ENCODE measurements around the gene ARL8B.

The ARL8B gene

DNA sequence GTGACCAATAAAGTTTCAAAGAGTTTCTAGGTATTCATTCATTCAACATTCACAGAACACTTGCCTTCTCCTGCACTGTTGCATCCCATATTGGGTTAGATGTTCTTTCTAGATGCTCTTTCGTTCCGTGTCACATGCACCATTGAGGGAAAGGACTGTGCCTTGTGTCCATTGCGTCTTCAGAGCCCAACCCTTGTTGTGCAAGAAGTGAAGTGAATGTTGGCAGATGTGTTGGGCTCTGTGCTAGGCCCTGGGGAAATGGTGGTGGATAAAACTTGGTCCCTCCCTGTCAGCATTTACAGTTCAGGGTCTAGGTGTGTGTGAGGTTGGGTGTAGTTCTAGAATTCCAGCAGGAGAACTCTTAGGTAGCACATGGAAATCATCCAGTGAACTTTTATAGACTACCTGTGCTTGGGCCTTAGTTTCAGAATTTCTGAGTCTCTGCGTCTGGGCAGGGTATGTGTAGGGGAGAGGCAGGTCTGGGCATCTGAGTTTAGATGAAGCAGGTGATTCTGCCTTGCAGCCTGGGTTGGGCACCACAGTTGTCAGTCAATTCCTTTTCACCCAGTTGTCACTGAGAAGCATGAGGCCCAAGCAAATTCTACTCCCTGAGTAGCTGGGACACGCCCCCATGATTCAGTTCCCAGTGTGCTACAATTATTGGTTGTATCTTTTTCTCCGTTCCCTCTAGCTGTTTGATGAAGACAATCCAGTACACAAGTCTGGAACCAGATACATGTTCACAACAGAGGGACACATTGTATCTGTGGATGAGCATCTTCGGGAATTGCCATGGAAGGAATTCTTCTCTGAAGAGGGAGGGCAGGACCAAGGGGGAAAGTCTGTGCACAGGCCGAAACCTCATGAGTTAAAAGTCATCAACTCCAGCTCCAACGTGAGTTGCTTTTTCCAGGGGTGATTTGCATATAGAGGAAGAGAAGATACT, 90.8 kb downstream of the ARL8B start:
- TF ChIP-seq, protein P1, sequence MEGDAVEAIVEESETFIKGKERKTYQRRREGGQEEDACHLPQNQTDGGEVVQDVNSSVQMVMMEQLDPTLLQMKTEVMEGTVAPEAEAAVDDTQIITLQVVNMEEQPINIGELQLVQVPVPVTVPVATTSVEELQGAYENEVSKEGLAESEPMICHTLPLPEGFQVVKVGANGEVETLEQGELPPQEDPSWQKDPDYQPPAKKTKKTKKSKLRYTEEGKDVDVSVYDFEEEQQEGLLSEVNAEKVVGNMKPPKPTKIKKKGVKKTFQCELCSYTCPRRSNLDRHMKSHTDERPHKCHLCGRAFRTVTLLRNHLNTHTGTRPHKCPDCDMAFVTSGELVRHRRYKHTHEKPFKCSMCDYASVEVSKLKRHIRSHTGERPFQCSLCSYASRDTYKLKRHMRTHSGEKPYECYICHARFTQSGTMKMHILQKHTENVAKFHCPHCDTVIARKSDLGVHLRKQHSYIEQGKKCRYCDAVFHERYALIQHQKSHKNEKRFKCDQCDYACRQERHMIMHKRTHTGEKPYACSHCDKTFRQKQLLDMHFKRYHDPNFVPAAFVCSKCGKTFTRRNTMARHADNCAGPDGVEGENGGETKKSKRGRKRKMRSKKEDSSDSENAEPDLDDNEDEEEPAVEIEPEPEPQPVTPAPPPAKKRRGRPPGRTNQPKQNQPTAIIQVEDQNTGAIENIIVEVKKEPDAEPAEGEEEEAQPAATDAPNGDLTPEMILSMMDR (IDR thresholded peaks at IDR 0.05), result no peak
- H3K4me3 ChIP-seq, result no peak overlapping the region
- H3K27ac ChIP-seq, result no peak overlapping the region
- DNase-seq (ENCODE audit: low spot score), result no peak

DNA sequence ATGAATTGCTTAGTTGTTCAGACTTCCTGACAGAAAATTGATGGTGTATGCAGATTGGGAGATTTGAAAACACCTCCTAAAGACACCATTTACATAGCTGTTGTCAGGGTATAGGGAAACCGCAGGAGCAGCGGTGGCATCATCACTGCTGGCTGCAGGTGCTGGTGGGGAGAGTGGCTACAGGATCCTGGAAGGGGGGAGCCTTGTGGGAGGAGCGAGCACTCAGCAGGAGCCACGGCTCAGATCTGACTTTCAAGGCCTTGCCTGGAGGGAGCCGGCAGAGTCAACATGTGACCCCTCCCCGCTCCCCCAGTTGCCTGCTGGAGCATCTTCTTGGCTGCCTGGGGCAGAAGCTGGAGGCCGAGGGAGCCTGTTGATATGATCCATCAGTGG, 91.5 kb downstream of the ARL8B start:
- no peak for DNase-seq (ENCODE audit: low spot score)
- H3K4me3 ChIP-seq, result no peak overlapping the region
- no peak overlapping the region for H3K27ac ChIP-seq
- TF ChIP-seq, protein P1 (IDR thresholded peaks at IDR 0.05), result no peak

DNA sequence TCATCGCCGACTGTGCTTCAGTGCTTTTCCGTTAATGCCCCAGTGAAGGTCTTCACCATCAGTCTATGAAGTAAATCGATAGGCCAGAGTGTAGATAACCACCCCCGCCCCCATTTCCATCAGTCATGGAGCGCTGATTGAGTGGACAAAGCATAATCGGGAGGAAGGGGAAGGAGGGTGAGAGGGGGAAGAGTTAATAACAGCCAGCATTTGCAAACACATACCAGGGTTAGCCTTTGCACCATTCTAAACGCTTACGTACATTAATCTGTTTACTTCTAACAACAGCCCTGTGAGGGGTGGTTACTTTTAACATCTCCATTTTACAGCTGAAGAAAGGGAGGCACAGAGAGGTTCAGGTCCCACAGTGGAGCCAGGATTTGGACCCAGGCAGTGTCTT, 92.3 kb downstream of the ARL8B start:
- no peak overlapping the region for H3K4me3 ChIP-seq
- no peak overlapping the region for H3K27ac ChIP-seq
- TF ChIP-seq, protein P1 (IDR thresholded peaks at IDR 0.05), result no peak
- DNase-seq (ENCODE audit: low spot score), result no peak

DNA sequence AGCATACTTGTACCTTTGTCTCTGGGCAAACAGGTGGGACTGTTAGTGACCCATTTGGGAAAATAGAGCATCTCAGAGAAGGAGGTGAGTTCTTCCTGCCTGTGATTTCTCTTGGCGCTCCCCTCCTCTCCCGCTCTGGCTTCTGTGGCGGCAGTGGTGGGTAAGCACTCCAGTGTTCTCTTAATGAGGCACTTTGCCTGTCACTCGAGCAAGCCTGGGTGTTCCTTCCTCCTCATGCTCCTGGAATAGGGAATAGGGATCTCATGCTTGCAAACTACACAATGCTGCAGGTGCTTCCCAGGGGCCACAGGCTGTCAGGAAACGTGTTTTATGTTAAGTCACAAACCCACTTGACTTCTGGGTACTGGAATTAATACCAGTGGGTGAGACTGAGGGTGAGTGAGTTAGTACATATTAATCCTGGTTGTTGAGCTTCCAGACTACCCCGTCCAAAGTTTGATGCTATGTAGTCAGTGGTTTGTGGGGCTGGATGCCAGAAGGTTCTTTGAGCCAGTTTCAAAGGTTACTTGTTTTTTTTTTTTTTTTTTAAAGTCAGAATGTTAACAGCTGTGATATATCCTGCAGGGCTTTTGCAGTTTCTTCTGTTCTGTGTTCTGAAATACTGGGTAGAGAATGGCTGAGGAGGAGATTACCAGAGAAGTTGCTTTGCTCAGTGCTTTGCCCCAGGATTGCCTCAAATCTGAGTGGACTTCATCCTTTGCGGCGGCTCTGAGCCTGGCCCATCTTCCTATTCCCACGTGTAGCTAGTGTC, 95.9 kb downstream of the ARL8B start:
- TF ChIP-seq, protein P1 (IDR thresholded peaks at IDR 0.05), result no peak
- DNase-seq (ENCODE audit: low spot score), result no peak
- no peak overlapping the region for H3K27ac ChIP-seq
- H3K4me3 ChIP-seq, result no peak overlapping the region

DNA sequence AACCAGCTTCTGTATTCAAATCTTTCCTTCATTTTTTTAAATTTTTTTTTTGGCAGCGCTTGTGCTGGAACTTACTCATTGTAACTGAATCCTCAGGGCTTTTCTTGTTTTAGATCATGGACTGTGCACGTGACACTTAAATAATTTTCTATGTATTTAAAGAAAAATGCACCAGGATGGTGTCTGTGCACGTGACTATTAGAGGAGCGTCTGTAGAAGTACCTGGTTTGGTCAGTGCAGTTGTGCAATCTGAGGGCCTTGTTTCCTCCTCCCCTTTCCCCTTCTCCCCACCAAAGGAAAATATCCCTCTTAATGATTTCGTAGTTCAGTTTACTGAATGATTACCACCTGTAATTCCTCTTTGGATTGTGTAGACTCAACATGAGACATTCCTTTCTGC, 96.7 kb downstream of the ARL8B start:
- H3K27ac ChIP-seq, result no peak overlapping the region
- TF ChIP-seq, protein P1 (IDR thresholded peaks at IDR 0.05), result no peak
- no peak for DNase-seq (ENCODE audit: low spot score)
- H3K4me3 ChIP-seq, result no peak overlapping the region

DNA sequence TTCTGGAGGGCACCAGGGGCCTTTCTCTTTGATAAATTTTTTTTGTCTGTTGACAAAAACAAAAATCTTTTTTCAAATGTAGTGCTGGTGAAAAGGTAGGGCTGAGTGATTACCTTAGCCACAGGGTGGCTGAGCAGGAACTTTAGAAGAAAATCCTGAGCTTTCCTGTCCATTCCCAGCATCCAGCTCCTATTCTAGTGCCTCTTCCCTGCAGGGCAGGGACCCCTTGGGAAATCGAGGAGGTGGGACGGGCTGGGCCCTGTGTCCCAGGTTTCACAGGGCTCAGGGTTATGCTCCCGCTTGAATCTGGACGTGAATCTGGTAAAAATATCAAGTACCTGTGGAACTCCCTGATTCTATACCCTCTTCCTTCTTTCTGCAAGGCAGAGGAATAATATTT, 97.1 kb downstream of the ARL8B start:
- no peak overlapping the region for H3K4me3 ChIP-seq
- TF ChIP-seq, protein P1 (IDR thresholded peaks at IDR 0.05), result no peak
- no peak overlapping the region for H3K27ac ChIP-seq
- no peak for DNase-seq (ENCODE audit: low spot score)
